ENCODE data around the gene BCL2L1. TPM values are rescaled to one million over a fixed set of nuclear protein-coding genes. Genes with fewer than 3 reads are reported as not detected.

Gene BCL2L1
- total and polyA plus RNA-seq, 2 donors (not counting 1 experiment from before 2014, with no cell fraction given), result 61.8 to 77.1 TPM

DNA sequence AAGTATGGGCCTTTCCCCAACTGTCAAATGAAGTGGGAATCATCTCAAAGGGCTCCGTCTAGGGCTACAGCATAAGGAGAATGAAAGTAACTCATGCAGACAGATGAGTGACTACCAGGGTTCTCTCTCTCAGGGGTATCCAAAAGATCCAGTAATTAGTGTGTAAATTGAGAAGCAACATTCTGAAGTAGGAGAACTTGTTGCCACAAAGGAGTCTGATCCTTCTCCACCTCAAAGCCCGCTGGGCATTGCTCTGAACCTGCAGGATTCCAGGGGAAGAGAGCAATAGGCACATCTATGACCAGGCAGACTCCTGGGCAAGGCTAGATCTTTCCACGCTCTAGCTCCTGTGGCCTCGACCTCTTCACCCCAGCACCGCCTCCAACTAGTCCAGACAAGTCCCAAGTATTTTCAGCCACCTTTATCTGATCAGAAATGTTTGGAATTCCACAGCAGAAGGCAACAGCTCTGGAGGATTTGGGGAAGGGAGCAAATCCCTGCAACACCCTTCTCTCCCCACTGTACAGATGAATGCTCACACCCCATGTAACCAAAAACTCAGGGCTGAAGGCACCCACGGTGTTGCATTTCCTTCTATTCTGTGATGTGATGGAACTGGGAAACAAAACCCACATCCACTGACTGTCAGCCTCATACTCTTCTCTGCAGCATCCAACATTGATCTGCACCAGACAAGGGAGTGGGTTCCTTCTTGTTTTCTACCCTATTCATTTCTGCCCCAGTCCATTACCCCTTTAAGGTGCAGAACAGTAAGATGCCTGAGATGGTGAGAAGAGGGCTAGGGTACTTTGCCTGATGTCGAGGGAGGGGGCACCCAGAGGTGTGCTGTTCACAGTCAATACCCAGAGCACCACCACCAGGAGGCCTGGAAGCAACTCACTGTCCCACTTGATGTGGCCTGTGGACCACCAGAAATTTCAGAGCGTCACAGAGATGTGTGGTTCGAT lies 44.0 kb downstream of the BCL2L1 start:
- H3K9me3 ChIP-seq (ENCODE audit: control insufficient read depth, insufficient read depth, low read depth, low read length), result no peaks in the 10 kb centered on the region
- TF ChIP-seq, protein P1, sequence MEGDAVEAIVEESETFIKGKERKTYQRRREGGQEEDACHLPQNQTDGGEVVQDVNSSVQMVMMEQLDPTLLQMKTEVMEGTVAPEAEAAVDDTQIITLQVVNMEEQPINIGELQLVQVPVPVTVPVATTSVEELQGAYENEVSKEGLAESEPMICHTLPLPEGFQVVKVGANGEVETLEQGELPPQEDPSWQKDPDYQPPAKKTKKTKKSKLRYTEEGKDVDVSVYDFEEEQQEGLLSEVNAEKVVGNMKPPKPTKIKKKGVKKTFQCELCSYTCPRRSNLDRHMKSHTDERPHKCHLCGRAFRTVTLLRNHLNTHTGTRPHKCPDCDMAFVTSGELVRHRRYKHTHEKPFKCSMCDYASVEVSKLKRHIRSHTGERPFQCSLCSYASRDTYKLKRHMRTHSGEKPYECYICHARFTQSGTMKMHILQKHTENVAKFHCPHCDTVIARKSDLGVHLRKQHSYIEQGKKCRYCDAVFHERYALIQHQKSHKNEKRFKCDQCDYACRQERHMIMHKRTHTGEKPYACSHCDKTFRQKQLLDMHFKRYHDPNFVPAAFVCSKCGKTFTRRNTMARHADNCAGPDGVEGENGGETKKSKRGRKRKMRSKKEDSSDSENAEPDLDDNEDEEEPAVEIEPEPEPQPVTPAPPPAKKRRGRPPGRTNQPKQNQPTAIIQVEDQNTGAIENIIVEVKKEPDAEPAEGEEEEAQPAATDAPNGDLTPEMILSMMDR (conservative IDR thresholded peaks at IDR 0.05 in 1 of 2, IDR thresholded peaks at IDR 0.05 in 1 of 2; ENCODE audit: low read depth in 1 of 2, low read length in 2 of 2), result no peak
- no peak for TF ChIP-seq EZH2 (IDR thresholded peaks at IDR 0.05; ENCODE audit: low read length, missing control alignments)
- no peak overlapping the region for H2AFZ ChIP-seq (ENCODE audit: low read length)
- no peak overlapping the region for H3K9ac ChIP-seq (ENCODE audit: insufficient read depth, low read length)
- peak in 1 of 2 donors; percentile 77 for DNase-seq (ENCODE audit: low read depth in 2 of 2)
- H3K36me3 ChIP-seq (ENCODE audit: control insufficient read depth, insufficient read depth, low read length), result peaks cover 7% of the 10 kb centered on the region
- H3K27me3 ChIP-seq (ENCODE audit: control insufficient read depth, insufficient read depth, low read length), result no peaks in the 10 kb centered on the region
- peaks cover 30% of the 10 kb centered on the region for H3K4me1 ChIP-seq (ENCODE audit: control insufficient read depth, extremely low read depth, insufficient read depth, low read length)
- no peak overlapping the region for H3K27ac ChIP-seq (ENCODE audit: insufficient read depth, low read length)
- H3K79me2 ChIP-seq (ENCODE audit: control insufficient read depth, insufficient read depth, low read length), result peaks cover 83% of the 10 kb centered on the region
- H4K20me1 ChIP-seq (ENCODE audit: control insufficient read depth, extremely low read depth, insufficient read depth, low read length), result no peaks in the 10 kb centered on the region
- no peak overlapping the region for H3K4me3 ChIP-seq (replicated peaks in 1 of 4; ENCODE audit: control extremely low read depth in 1 of 4, insufficient read depth in 1 of 4, low read depth in 3 of 4, low read length in 4 of 4)
- H3K4me2 ChIP-seq (ENCODE audit: extremely low read depth, insufficient read depth, low read length), result no peak overlapping the region

DNA sequence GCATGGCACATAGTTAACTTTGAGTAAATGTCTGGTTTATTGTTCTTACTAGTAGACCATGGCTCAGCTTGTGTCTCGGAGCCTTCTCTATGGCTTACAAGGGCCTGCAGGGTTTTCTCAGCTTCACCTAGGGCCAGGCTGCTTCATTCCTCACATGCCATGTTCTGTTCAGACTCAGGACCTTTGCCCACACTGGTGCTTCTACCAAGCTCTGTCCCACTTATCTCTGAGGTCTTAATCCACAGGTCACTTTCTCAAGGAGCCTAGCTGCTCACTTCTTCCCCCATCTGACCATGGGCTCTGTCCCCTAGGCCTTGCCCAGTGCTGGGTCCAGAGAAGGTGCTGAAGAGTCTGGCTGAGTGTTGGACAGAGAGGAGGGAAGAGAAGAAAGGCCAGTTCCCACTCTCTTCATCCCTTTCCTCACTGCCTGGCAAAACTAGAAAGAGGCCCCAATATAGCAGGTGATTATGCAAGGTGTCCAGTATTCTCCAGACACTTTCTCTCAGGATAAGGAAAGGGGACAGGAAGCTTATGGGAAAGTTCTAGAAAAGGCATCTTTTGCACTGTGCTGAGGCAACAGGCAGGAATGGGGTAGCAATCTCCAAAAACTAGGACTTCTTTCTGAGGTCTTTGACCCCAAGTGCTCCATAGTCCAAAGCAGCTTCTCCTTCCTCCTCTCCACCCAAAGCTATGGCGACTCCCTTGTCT lies 45.0 kb downstream of the BCL2L1 start:
- Histone ChIP-seq H3K9me3 (ENCODE audit: control insufficient read depth, insufficient read depth, low read depth, low read length) (no peaks in the 10 kb centered on the region), H3K27ac (ENCODE audit: insufficient read depth, low read length) (no peak overlapping the region), H3K79me2 (ENCODE audit: control insufficient read depth, insufficient read depth, low read length) (peaks cover 84% of the 10 kb centered on the region), H3K4me2 (ENCODE audit: extremely low read depth, insufficient read depth, low read length) (no peak overlapping the region), H3K4me3 (replicated peaks in 1 of 4; ENCODE audit: control extremely low read depth in 1 of 4, insufficient read depth in 1 of 4, low read depth in 3 of 4, low read length in 4 of 4) (no peak overlapping the region), H3K27me3 (ENCODE audit: control insufficient read depth, insufficient read depth, low read length) (no peaks in the 10 kb centered on the region), H3K9ac (ENCODE audit: insufficient read depth, low read length) (no peak overlapping the region), H4K20me1 (ENCODE audit: control insufficient read depth, extremely low read depth, insufficient read depth, low read length) (no peaks in the 10 kb centered on the region), H2AFZ (ENCODE audit: low read length) (no peak overlapping the region), H3K36me3 (ENCODE audit: control insufficient read depth, insufficient read depth, low read length) (peaks cover 8% of the 10 kb centered on the region), H3K4me1 (ENCODE audit: control insufficient read depth, extremely low read depth, insufficient read depth, low read length) (peaks cover 27% of the 10 kb centered on the region)
- DNase-seq (ENCODE audit: low read depth in 2 of 2), result no peak
- TF ChIP-seq, protein P1 (conservative IDR thresholded peaks at IDR 0.05 in 1 of 2, IDR thresholded peaks at IDR 0.05 in 1 of 2; ENCODE audit: low read depth in 1 of 2, low read length in 2 of 2), result no peak
- TF ChIP-seq EZH2 (IDR thresholded peaks at IDR 0.05; ENCODE audit: low read length, missing control alignments), result no peak

DNA sequence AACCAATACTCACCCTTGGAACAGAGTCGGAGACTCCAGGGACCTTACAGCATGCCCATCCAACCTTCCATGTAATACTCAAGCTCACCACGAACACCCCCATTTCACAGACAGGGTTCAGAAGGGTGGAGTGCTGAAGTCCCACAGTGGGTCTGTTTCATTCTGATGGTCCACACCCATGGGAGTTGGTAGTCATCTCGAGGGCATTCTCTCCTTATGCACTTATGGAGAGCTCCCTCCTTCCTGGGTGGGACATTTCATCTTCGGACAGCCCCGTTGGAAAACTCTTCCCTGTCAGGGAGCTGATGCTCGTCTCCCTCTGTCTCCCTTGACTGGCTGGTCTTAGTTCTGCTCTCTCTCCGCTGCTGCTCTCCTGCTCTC lies 46.1 kb downstream of the BCL2L1 start:
- Histone ChIP-seq H3K9me3 (ENCODE audit: control insufficient read depth, insufficient read depth, low read depth, low read length) (no peaks in the 10 kb centered on the region), H3K36me3 (ENCODE audit: control insufficient read depth, insufficient read depth, low read length) (peaks cover 8% of the 10 kb centered on the region), H3K27ac (ENCODE audit: insufficient read depth, low read length) (peak overlapping the region; percentile 82), H3K27me3 (ENCODE audit: control insufficient read depth, insufficient read depth, low read length) (no peaks in the 10 kb centered on the region), H4K20me1 (ENCODE audit: control insufficient read depth, extremely low read depth, insufficient read depth, low read length) (no peaks in the 10 kb centered on the region), H3K79me2 (ENCODE audit: control insufficient read depth, insufficient read depth, low read length) (peaks cover 80% of the 10 kb centered on the region), H3K4me1 (ENCODE audit: control insufficient read depth, extremely low read depth, insufficient read depth, low read length) (peaks cover 27% of the 10 kb centered on the region), H2AFZ (ENCODE audit: low read length) (no peak overlapping the region), H3K4me3 (replicated peaks in 1 of 4; ENCODE audit: control extremely low read depth in 1 of 4, insufficient read depth in 1 of 4, low read depth in 3 of 4, low read length in 4 of 4) (no peak overlapping the region), H3K9ac (ENCODE audit: insufficient read depth, low read length) (no peak overlapping the region), H3K4me2 (ENCODE audit: extremely low read depth, insufficient read depth, low read length) (no peak overlapping the region)
- TF ChIP-seq, protein P1 (conservative IDR thresholded peaks at IDR 0.05 in 1 of 2, IDR thresholded peaks at IDR 0.05 in 1 of 2; ENCODE audit: low read depth in 1 of 2, low read length in 2 of 2), result no peak
- no peak for TF ChIP-seq EZH2 (IDR thresholded peaks at IDR 0.05; ENCODE audit: low read length, missing control alignments)
- DNase-seq (ENCODE audit: low read depth in 2 of 2), result no peak
